Prostate gland (tissue), 2 donors: ENCODE data around the gene TFRC.
"Not testable (repeated sequence)": the region's sequence is repeated elsewhere in the genome, so short reads cannot be mapped to it uniquely, and the experiment has no call there.

Experiments used
- CTCF ChIP-seq, 4 experiments: fragments of 200-600 bp in 2 of 4; fragments of 450-650 bp in 2 of 4; sonication (generic) in 2 of 4; IDR thresholded peaks; 1 replicate in 3 of 4; 2 replicates in 1 of 4; pipeline ENCODE4 v1.5.1; 2016 to 2019; ENCODE audit warnings: antibody characterized with exemption in 4 of 4, mild to moderate bottlenecking in 2 of 4, moderate library complexity in 2 of 4
- POLR2A ChIP-seq: fragments of 450-650 bp; IDR thresholded peaks from one replicate; pipeline ENCODE4 v1.6.1; 2016; ENCODE audit warnings: antibody characterized with exemption, mild to moderate bottlenecking
- POLR2AphosphoS5 ChIP-seq: sonication (generic); formaldehyde crosslinking; IDR thresholded peaks from one replicate; pipeline ENCODE4 v1.6.1; 2017; ENCODE audit warnings: antibody characterized with exemption

- TF ChIP-seq CTCF (IDR thresholded peaks at IDR 0.05); POLR2A; POLR2AphosphoS5: not testable (repeated sequence)
Observed at GRCh38 chr3:196104707-196105106, 22.8 kb upstream of the TFRC start.
